H1 (cell line): Measurements from ENCODE around the gene HEPACAM. TPM values are rescaled to one million over a fixed set of nuclear protein-coding genes. Genes with fewer than 3 reads are reported as not detected.

ENCODE experiments used
- CTCF ChIA-PET: fragments of 300-600 bp; sonication (Branson Sonifier 250); formaldehyde crosslinking; loops from one replicate; lab custom pipeline; 2021; ENCODE audit not compliant: partially characterized antibody; lab: Charles Lee
- POLR2A ChIA-PET: fragments of 300-600 bp; sonication (Branson Sonifier 250); formaldehyde crosslinking; loops from one replicate; lab custom pipeline; 2021; ENCODE audit warnings: inconsistent platforms; ENCODE audit not compliant: partially characterized antibody; lab: Charles Lee
- DNase-seq, 2 experiments: peaks; one replicate each; pipeline versions ENCODE4 v3.0.0 to v3.0.0-alpha.2; 2010 to 2022; ENCODE audit warnings: low spot score in 2 of 2, low read depth in 1 of 2, mixed read lengths in 1 of 2
- FAIRE-seq: peaks from 2 replicates; lab custom pipeline; 2011; peaks lifted over from hg19 to GRCh38; lab: Jason Lieb, UNC
- H2AFZ ChIP-seq: 2 replicates; pipeline ENCODE4 v1.8.1; 2012; ENCODE audit warnings: low read length, inconsistent platforms
- H2AK5ac ChIP-seq: 2 replicates; pipeline ENCODE4 v1.6.1; 2013; ENCODE audit warnings: low read depth, low read length
- H2BK120ac ChIP-seq: replicated peaks from 2 replicates; pipeline ENCODE3; 2013; ENCODE audit warnings: low read depth, low read length, inconsistent platforms
- H2BK12ac ChIP-seq: 2 replicates; pipeline ENCODE4 v1.6.1; 2013; ENCODE audit warnings: low read depth, low read length
- H2BK15ac ChIP-seq: 2 replicates; pipeline ENCODE4 v1.6.1; 2013; ENCODE audit warnings: low read length
- H2BK20ac ChIP-seq: 2 replicates; pipeline ENCODE4 v1.6.1; 2013; ENCODE audit warnings: low read length
- H2BK5ac ChIP-seq: 2 replicates; pipeline ENCODE4 v1.6.1; 2013; ENCODE audit warnings: low read depth, low read length
- H3K14ac ChIP-seq: 2 replicates; pipeline ENCODE4 v1.6.1; 2013; ENCODE audit warnings: inconsistent platforms; ENCODE audit not compliant: insufficient read length
- H3K18ac ChIP-seq: 2 replicates; pipeline ENCODE4 v1.6.1; 2013; ENCODE audit warnings: low read length; ENCODE audit errors: extremely low read depth
- H3K23ac ChIP-seq: 2 replicates; pipeline ENCODE4 v1.6.1; 2013; ENCODE audit warnings: inconsistent platforms; ENCODE audit not compliant: insufficient read length
- H3K23me2 ChIP-seq: 2 replicates; pipeline ENCODE4 v1.6.1; 2013; ENCODE audit warnings: low read depth, low read length
- H3K27ac ChIP-seq: 2 replicates; pipeline ENCODE4 v1.6.1; 2011; ENCODE audit warnings: low read depth, low read length, inconsistent platforms
- H3K27me3 ChIP-seq, 4 experiments: replicated peaks in 1 of 4; 1 replicate in 1 of 4; 2 replicates in 3 of 4; pipeline versions ENCODE4 v1.6.1 to v1.8.1; 2011 to 2013; ENCODE audit warnings: low read length in 3 of 4, mild to moderate bottlenecking in 3 of 4, inconsistent platforms in 2 of 4, mixed read lengths in 2 of 4, moderate library complexity in 1 of 4; ENCODE audit not compliant: control insufficient read depth in 3 of 4, insufficient read depth in 3 of 4; ENCODE audit errors: extremely low read depth in 1 of 4
- H3K36me3 ChIP-seq, 4 experiments: 2 replicates each; pipeline versions ENCODE4 v1.6.1 to v1.8.1; 2011 to 2013; ENCODE audit warnings: mild to moderate bottlenecking in 4 of 4, low read length in 3 of 4, moderate library complexity in 2 of 4, control low read depth in 1 of 4, inconsistent platforms in 1 of 4; ENCODE audit not compliant: insufficient read depth in 4 of 4, control insufficient read depth in 2 of 4
- H3K4ac ChIP-seq: replicated peaks from 2 replicates; pipeline ENCODE3; 2013; ENCODE audit warnings: low read length, low read depth, mixed read lengths, inconsistent platforms; ENCODE audit not compliant: insufficient read length
- H3K4me1 ChIP-seq, 4 experiments: replicated peaks in 1 of 4; 1 replicate in 1 of 4; 2 replicates in 3 of 4; pipeline versions ENCODE4 v1.6.1 to v1.8.1; 2011 to 2013; ENCODE audit warnings: low read length in 3 of 4, inconsistent platforms in 2 of 4, mixed read lengths in 1 of 4; ENCODE audit not compliant: insufficient read depth in 4 of 4, control insufficient read depth in 3 of 4
- H3K4me2 ChIP-seq, 2 experiments: 2 replicates each; pipeline versions ENCODE4 v1.6.1 to v1.8.1; 2011 to 2013; ENCODE audit warnings: low read depth in 2 of 2, low read length in 2 of 2, control low read depth in 1 of 2, inconsistent platforms in 1 of 2, mild to moderate bottlenecking in 1 of 2; ENCODE audit not compliant: insufficient read depth in 1 of 2
- H3K4me3 ChIP-seq, 4 experiments: fragments of 200-600, 300-600 bp in 1 of 4; sonication (generic), shearing (Covaris generic), sonication (Bioruptor Twin) in 1 of 4; 2 replicates each; pipeline versions ENCODE4 v1.5.1 to v1.8.1; 2011 to 2016; ENCODE audit warnings: low read length in 4 of 4, low read depth in 3 of 4, control low read depth in 2 of 4, inconsistent platforms in 2 of 4, mild to moderate bottlenecking in 2 of 4, mixed read lengths in 1 of 4, moderate library complexity in 1 of 4; ENCODE audit not compliant: insufficient read depth in 2 of 4; ENCODE audit errors: extremely low read depth in 1 of 4
- H3K56ac ChIP-seq: replicated peaks from 2 replicates; pipeline ENCODE3; 2013; ENCODE audit warnings: low read depth, mild to moderate bottlenecking, mixed read lengths, low read length, inconsistent platforms; ENCODE audit not compliant: insufficient read length
- H3K79me1 ChIP-seq: 2 replicates; pipeline ENCODE4 v1.6.1; 2013; ENCODE audit warnings: low read depth, low read length, control low read depth
- H3K79me2 ChIP-seq, 2 experiments: 2 replicates each; pipeline versions ENCODE4 v1.6.1 to v1.8.1; 2012 to 2013; ENCODE audit warnings: low read length in 2 of 2, mild to moderate bottlenecking in 2 of 2, inconsistent platforms in 1 of 2; ENCODE audit not compliant: insufficient read depth in 2 of 2, control insufficient read depth in 1 of 2
- H3K9ac ChIP-seq, 4 experiments: replicated peaks in 1 of 4; 1 replicate in 1 of 4; 2 replicates in 3 of 4; pipeline versions ENCODE4 v1.6.1 to v1.8.1; 2011 to 2013; ENCODE audit warnings: low read depth in 3 of 4, low read length in 3 of 4, control low read depth in 2 of 4, mild to moderate bottlenecking in 2 of 4, moderate library complexity in 2 of 4, inconsistent platforms in 1 of 4; ENCODE audit errors: extremely low read depth in 1 of 4
- H3K9me3 ChIP-seq, 2 experiments: 2 replicates each; pipeline versions ENCODE4 v1.6.1 to v1.8.1; 2012 to 2013; ENCODE audit warnings: mild to moderate bottlenecking in 2 of 2, moderate library complexity in 2 of 2, control low read depth in 1 of 2, inconsistent platforms in 1 of 2, low read depth in 1 of 2, low read length in 1 of 2, mixed read lengths in 1 of 2; ENCODE audit not compliant: insufficient read depth in 2 of 2
- H4K20me1 ChIP-seq, 2 experiments: replicated peaks in 1 of 2; 2 replicates each; pipeline versions ENCODE3 to v1.8.1; 2011 to 2013; ENCODE audit warnings: inconsistent platforms in 2 of 2, low read length in 2 of 2, mild to moderate bottlenecking in 1 of 2; ENCODE audit not compliant: insufficient read depth in 2 of 2, control insufficient read depth in 1 of 2
- H4K5ac ChIP-seq: 2 replicates; pipeline ENCODE4 v1.6.1; 2013; ENCODE audit warnings: low read length, low read depth, mixed read lengths, inconsistent platforms; ENCODE audit not compliant: insufficient read length
- H4K8ac ChIP-seq: 2 replicates; pipeline ENCODE4 v1.8.0; 2013; ENCODE audit warnings: mild to moderate bottlenecking, moderate library complexity, low read length, inconsistent platforms; ENCODE audit not compliant: insufficient read depth; ENCODE audit errors: extremely low read depth
- H4K91ac ChIP-seq: replicated peaks from 2 replicates; pipeline ENCODE3; 2013; ENCODE audit warnings: low read length, mixed read lengths, inconsistent platforms; ENCODE audit not compliant: insufficient read length
- ATF3 ChIP-seq: IDR thresholded peaks from 2 replicates; pipeline ENCODE4 v1.6.1; 2011; ENCODE audit warnings: low read depth, mild to moderate bottlenecking, low read length; ENCODE audit not compliant: insufficient read depth
- CBX8 ChIP-seq: fragments of 300-800, 300-1000 bp; sonication (generic); IDR thresholded peaks from 2 replicates; pipeline ENCODE4 v1.7.1; 2016; ENCODE audit warnings: low read depth, low read length, borderline replicate concordance
- CEBPB ChIP-seq: IDR thresholded peaks from 2 replicates; pipeline ENCODE4 v1.6.1; 2012; ENCODE audit warnings: low read depth, low read length
- CHD2 ChIP-seq: IDR thresholded peaks from 2 replicates; pipeline ENCODE4 v1.6.1; 2012; ENCODE audit warnings: low read length, improper control_type of control experiment
- E2F6 ChIP-seq: IDR thresholded peaks from 2 replicates; pipeline ENCODE4 v1.6.1; 2012; ENCODE audit warnings: inconsistent platforms
- MAFK ChIP-seq: IDR thresholded peaks from 2 replicates; pipeline ENCODE4 v1.6.1; 2012; ENCODE audit warnings: low read depth, mild to moderate bottlenecking, improper control_type of control experiment, low read length
- MAX ChIP-seq: IDR thresholded peaks from 2 replicates; pipeline ENCODE4 v1.6.1; 2012; ENCODE audit warnings: inconsistent platforms
- PHF8 ChIP-seq: fragments of 200-600 bp; sonication (generic); conservative IDR thresholded peaks from 2 replicates; pipeline ENCODE4 v1.7.1; 2012; ENCODE audit warnings: low read depth, mild to moderate bottlenecking, inconsistent platforms, low read length, moderate library complexity
- RNF2 ChIP-seq: fragments of 200-900, 300-1000 bp; sonication (generic); IDR thresholded peaks from 2 replicates; pipeline ENCODE4 v1.7.1; 2016; ENCODE audit warnings: borderline replicate concordance, low read depth, mild to moderate bottlenecking, antibody characterized with exemption, low read length; ENCODE audit not compliant: poor library complexity, severe bottlenecking; ENCODE audit errors: missing control alignments
- SIRT6 ChIP-seq: IDR thresholded peaks from one replicate; pipeline ENCODE4 v1.7.1; 2012; ENCODE audit warnings: low read length, inconsistent platforms
- WGBS, 2 experiments: shearing (Covaris generic) in 1 of 2; methylation state at CpG; one replicate each; pipeline versions ENCODE4 v1.1.6 to v1.1.7; 2013 to 2015; ENCODE audit warnings: low lambda C conversion rate in 2 of 2, mixed read lengths in 2 of 2, inconsistent platforms in 1 of 2, low coverage in 1 of 2, missing lambda C conversion rate in 1 of 2; ENCODE audit not compliant: insufficient replicate concordance in 2 of 2, insufficient coverage in 1 of 2, insufficient read length in 1 of 2; ENCODE audit errors: extremely low coverage in 1 of 2, missing lambda C conversion rate in 1 of 2; 5-methylcytosine and 5-hydroxymethylcytosine counted together
- polyA plus RNA-seq, 7 experiments: library from polyadenylated mRNA; depleted of rRNA in 3 of 7; stranded (reverse) in 5 of 7; unstranded in 2 of 7; fragments of >200 nt in 5 of 7; fragments of 200-250 nt in 2 of 7; gene quantifications; 1 replicate in 5 of 7; 2 replicates in 1 of 7; 4 replicates in 1 of 7; pipeline versions ENCODE4 v1.2.1 to v1.2.3, GENCODE V29; 2011 to 2013; ENCODE audit warnings: missing spikeins in 2 of 7, mixed read lengths in 2 of 7
- total RNA-seq: library from RNA; stranded (reverse); fragmentation: NEBNext Ultra II Directional; extraction: Animal tissue kit (Norgen Biotek cat#: 25700); gene quantifications from 2 replicates; pipeline ENCODE4 v1.2.1, GENCODE V29; 2021

The HEPACAM gene
- total and polyA plus RNA-seq, 2 of the 8 experiments (the other 6 are each of a cell fraction or from before 2014, with no cell fraction given) = not detected

GRCh38 chr11:124915541-124916369 lies 20.1 kb downstream of the HEPACAM start:
- no peak overlapping the region for H3K56ac ChIP-seq
- H2AFZ ChIP-seq = no peak overlapping the region
- no peak overlapping the region for H4K91ac ChIP-seq
- H3K9ac ChIP-seq = no peak overlapping the region
- no peak overlapping the region for H2BK120ac ChIP-seq
- ChIA-PET CTCF (interaction anchor here (0.8 to 1.9 kb wide), 4 partner anchors 19 to 78 kb away, joined by 3 to 6 read pairs (median 4); no protein-coding TSS in a partner anchor), POLR2A (no interaction called here)
- H3K9me3 ChIP-seq = peaks cover 0 to 8% of the 10 kb centered on the region in 2 experiments; a peak in 2 of 4 replicates
- no peak overlapping the region for H2AK5ac ChIP-seq
- no peak overlapping the region for H3K4me3 ChIP-seq
- H4K8ac ChIP-seq = no peak overlapping the region
- H2BK15ac ChIP-seq = no peak overlapping the region
- no peak overlapping the region for H2BK20ac ChIP-seq
- WGBS, 2 experiments = 83% methylated on average over 3 of the region's 3 CpGs; no CpG with 5 or more reads in 1 of the 2 experiments
- no peak overlapping the region for H3K14ac ChIP-seq
- no peaks in the 10 kb centered on the region for H4K20me1 ChIP-seq
- no peaks in the 10 kb centered on the region for H3K79me2 ChIP-seq
- H3K4me2 ChIP-seq = no peak overlapping the region
- no peaks in the 10 kb centered on the region for H3K23me2 ChIP-seq
- DNase-seq = no peak
- no peak overlapping the region for H3K18ac ChIP-seq
- peaks cover 0 to 19% (median 14%) of the 10 kb centered on the region in 4 experiments; a peak in 6 of 7 replicates for H3K27me3 ChIP-seq
- H4K5ac ChIP-seq = no peak overlapping the region
- H3K36me3 ChIP-seq = no peaks in the 10 kb centered on the region
- no peak overlapping the region for H3K27ac ChIP-seq
- 0 out of 2 replicates have a peak overlapping the region, but pooled peaks have one; percentile 75 for H2BK12ac ChIP-seq
- FAIRE-seq = no peak
- H3K79me1 ChIP-seq = no peaks in the 10 kb centered on the region
- no peak overlapping the region for H3K23ac ChIP-seq
- H3K4ac ChIP-seq = no peak overlapping the region
- no peak overlapping the region for H2BK5ac ChIP-seq
- H3K4me1 ChIP-seq = peaks cover 0 to 2% (median 1%) of the 10 kb centered on the region in 4 experiments; a peak in 2 of 7 replicates
- TF ChIP-seq PHF8 = no peak
- no peak for TF ChIP-seq RNF2
- no peak for TF ChIP-seq MAFK
- no peak for TF ChIP-seq CEBPB
- TF ChIP-seq E2F6 = no peak
- TF ChIP-seq CBX8 = no peak
- no peak for TF ChIP-seq SIRT6
- TF ChIP-seq CHD2 = no peak
- TF ChIP-seq MAX = no peak
- no peak for TF ChIP-seq ATF3
